H1 (cell line): Measurements from ENCODE around the gene SRPK3.

Experiments
- ATF3 ChIP-seq: IDR thresholded peaks from 2 replicates; pipeline ENCODE4 v1.6.1; 2011; ENCODE audit warnings: low read depth, mild to moderate bottlenecking, low read length; ENCODE audit not compliant: insufficient read depth
- CTCF ChIP-seq, 3 experiments: IDR thresholded peaks; 1 replicate in 2 of 3; 2 replicates in 1 of 3; pipeline versions ENCODE4 v1.5.1 to v1.6.1; 2011; ENCODE audit warnings: low read length in 3 of 3, mild to moderate bottlenecking in 3 of 3, inconsistent platforms in 2 of 3, low read depth in 1 of 3, moderate library complexity in 1 of 3; ENCODE audit not compliant: insufficient read depth in 1 of 3; ENCODE audit errors: control extremely low read depth in 1 of 3
- EZH2 ChIP-seq: fragments of 200-600 bp; sonication (generic); IDR thresholded peaks from 2 replicates; pipeline ENCODE4 v1.7.1; 2012; ENCODE audit warnings: low read depth, mild to moderate bottlenecking, moderate library complexity, low read length, inconsistent platforms; ENCODE audit not compliant: severe bottlenecking
- FOSL1 ChIP-seq: IDR thresholded peaks from 2 replicates; pipeline ENCODE4 v1.6.1; 2011; ENCODE audit warnings: mild to moderate bottlenecking, low read depth, low read length, moderate library complexity; ENCODE audit not compliant: insufficient read depth
- NRF1 ChIP-seq: IDR thresholded peaks from 2 replicates; pipeline ENCODE4 v1.6.1; 2011; ENCODE audit warnings: mild to moderate bottlenecking, low read depth, low read length, improper control_type of control experiment
- POLR2A ChIP-seq, 2 experiments: IDR thresholded peaks; 1 replicate in 1 of 2; 2 replicates in 1 of 2; pipeline ENCODE4 v1.6.1; 2011; ENCODE audit warnings: low read depth in 2 of 2, low read length in 2 of 2, mild to moderate bottlenecking in 2 of 2; ENCODE audit errors: control extremely low read depth in 1 of 2
- RNF2 ChIP-seq: fragments of 200-900, 300-1000 bp; sonication (generic); IDR thresholded peaks from 2 replicates; pipeline ENCODE4 v1.7.1; 2016; ENCODE audit warnings: borderline replicate concordance, low read depth, mild to moderate bottlenecking, antibody characterized with exemption, low read length; ENCODE audit not compliant: poor library complexity, severe bottlenecking; ENCODE audit errors: missing control alignments
- RXRA ChIP-seq: IDR thresholded peaks from 2 replicates; pipeline ENCODE4 v1.6.1; 2011; ENCODE audit warnings: low read depth, mild to moderate bottlenecking, low read length, moderate library complexity; ENCODE audit not compliant: insufficient read depth
- SIN3A ChIP-seq, 2 experiments: IDR thresholded peaks in 1 of 2; conservative IDR thresholded peaks in 1 of 2; 2 replicates each; pipeline ENCODE4 v1.6.1; 2011 to 2012; ENCODE audit warnings: low read length in 2 of 2, improper control_type of control experiment in 1 of 2, low read depth in 1 of 2, mild to moderate bottlenecking in 1 of 2
- TAF1 ChIP-seq: IDR thresholded peaks from 2 replicates; pipeline ENCODE4 v1.6.1; 2011; ENCODE audit warnings: mild to moderate bottlenecking, low read depth, low read length
- USF2 ChIP-seq: IDR thresholded peaks from 2 replicates; pipeline ENCODE4 v1.6.1; 2011; ENCODE audit warnings: low read length, improper control_type of control experiment
- ZNF274 ChIP-seq: IDR thresholded peaks from 2 replicates; pipeline ENCODE4 v1.7.0; 2012; ENCODE audit warnings: low read length, borderline replicate concordance; ENCODE audit errors: extremely low read depth

GRCh38 chrX:153784325-153784967 is 3.6 kb downstream of the SRPK3 start:
- TF ChIP-seq ZNF274 (no peak), RXRA (no peak), CTCF (IDR thresholded peaks at IDR 0.05; ENCODE audit: control extremely low read depth in 1 of 3, insufficient read depth in 1 of 3, low read depth in 1 of 3, low read length in 3 of 3) (no peak), RNF2 (no peak), TAF1 (no peak), POLR2A (IDR thresholded peaks at IDR 0.05; ENCODE audit: control extremely low read depth in 1 of 2, low read depth in 2 of 2, low read length in 2 of 2) (no peak), FOSL1 (no peak), ATF3 (no peak), SIN3A (conservative IDR thresholded peaks at IDR 0.05 in 1 of 2, IDR thresholded peaks at IDR 0.05 in 1 of 2; ENCODE audit: low read depth in 1 of 2, low read length in 2 of 2) (no peak), NRF1 (no peak), EZH2 (no peak), USF2 (no peak)
